Putamen (tissue), 1 donor: ENCODE results near the gene FBXO47.
"Not testable (repeated sequence)": the region's sequence is repeated elsewhere in the genome, so short reads cannot be mapped to it uniquely, and the experiment has no call there.

Experiments
- DNase-seq: peaks from one replicate; pipeline ENCODE4 v3.0.0-alpha.2; 2016; ENCODE audit warnings: low spot score

The FBXO47 gene

GRCh38 chr17:38921756-38922411 is 45.3 kb downstream of the FBXO47 start:
- DNase-seq, result no peak

GRCh38 chr17:38920374-38921291 is 46.6 kb downstream of the FBXO47 start:
- no peak for DNase-seq

DNA sequence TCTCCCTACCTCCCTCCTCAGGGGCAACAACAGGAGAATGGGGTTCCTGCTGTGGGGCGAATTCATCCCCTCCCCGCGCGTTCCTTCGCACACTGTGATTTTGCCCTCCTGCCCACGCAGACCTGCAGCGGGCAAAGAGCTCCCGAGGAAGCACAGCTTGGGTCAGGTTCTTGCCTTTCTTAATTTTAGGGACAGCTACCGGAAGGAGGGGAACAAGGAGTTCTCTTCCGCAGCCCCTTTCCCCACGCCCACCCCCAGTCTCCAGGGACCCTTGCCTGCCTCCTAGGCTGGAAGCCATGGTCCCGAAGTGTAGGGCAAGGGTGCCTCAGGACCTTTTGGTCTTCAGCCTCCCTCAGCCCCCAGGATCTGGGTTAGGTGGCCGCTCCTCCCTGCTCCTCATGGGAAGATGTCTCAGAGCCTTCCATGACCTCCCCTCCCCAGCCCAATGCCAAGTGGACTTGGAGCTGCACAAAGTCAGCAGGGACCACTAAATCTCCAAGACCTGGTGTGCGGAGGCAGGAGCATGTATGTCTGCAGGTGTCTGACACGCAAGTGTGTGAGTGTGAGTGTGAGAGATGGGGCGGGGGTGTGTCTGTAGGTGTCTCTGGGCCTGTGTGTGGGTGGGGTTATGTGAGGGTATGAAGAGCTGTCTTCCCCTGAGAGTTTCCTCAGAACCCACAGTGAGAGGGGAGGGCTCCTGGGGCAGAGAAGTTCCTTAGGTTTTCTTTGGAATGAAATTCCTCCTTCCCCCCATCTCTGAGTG is 47.7 kb downstream of the FBXO47 start:
- DNase-seq, result no peak

GRCh38 chr17:38918916-38919315 is 48.3 kb downstream of the FBXO47 start:
- no peak for DNase-seq

GRCh38 chr17:38918129-38918913 is 48.9 kb downstream of the FBXO47 start:
- DNase-seq, result no peak

- DNase-seq, result no peak
These were observed 49.9 kb downstream of the FBXO47 start for GRCh38 chr17:38917259-38917658.

DNA sequence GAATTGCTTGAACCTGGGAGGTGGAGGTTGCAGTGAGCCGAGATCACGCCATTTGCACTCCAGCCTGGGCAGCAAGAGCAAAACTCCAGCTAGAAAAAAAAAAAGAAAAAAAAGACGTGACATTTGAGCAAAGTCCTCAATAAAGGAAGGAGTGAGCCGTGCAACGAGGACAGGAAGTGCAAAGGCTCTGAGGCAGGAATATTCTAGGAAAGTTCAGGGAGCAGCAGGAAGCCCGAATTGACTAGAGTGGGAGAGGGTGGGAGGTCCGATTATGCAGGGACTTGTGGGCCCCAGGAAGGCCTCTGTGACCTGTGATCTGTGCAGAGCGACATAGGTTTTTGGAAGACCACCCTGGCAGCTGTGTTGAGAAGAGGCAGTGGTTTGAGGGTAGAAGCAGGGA is 50.4 kb downstream of the FBXO47 start:
- DNase-seq, result no peak

DNA sequence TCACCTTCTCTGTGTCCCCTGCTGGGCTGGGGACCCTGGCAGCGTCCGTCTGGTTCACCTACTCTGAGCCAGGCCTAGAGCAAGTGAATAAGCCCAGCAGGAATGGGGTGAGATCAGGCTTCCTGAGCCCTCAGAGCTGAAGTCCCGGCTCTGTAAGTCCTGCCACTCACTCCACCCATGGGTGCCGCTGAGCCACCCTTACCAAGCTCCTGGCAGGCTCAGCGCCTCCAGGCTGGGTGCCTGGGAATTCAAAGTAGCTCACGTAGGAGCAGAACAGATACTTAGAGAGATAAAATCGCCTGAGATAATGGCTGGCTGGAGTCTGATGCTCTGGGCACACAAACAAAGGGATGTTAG is 51.6 kb downstream of the FBXO47 start:
- no peak for DNase-seq

GRCh38 chr17:38914741-38915638 is 52.2 kb downstream of the FBXO47 start:
- no peak for DNase-seq

- DNase-seq, result no peak
These were observed 54.9 kb downstream of the FBXO47 start for GRCh38 chr17:38912221-38912813.

GRCh38 chr17:38911731-38912081 is 55.5 kb downstream of the FBXO47 start:
- not testable (repeated sequence) for DNase-seq

DNA sequence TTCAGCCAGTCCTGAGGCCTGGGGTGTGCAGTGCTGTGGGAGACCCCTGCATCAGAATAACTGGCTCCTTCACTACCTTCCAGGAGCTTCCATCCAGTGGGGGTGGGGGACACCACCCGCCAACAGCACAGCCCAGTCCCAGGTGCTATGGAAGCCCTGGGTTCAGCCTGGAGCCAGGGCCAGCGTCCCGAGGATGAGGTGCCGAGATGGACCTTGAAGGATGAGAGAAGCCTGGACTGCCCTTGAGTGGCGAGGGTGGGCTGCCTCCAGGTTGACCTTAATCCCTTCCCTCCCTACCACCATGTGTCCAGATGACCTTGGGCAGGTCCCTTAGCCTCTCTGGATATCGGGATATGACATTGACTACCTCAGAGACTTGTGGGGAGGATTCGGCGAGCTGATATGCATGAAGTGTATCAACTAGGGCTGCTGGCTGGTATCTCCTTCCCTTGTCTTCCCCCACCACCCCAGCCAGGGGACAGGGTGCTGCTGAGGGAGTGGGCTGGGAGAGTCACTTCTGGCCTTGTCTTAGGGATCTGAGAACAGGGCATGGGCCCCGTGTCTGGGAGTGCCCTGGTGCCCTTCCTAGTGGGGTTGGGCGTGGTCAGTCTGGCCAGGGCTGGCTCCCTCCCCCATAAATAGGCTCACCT is 56.0 kb downstream of the FBXO47 start:
- no peak for DNase-seq

DNA sequence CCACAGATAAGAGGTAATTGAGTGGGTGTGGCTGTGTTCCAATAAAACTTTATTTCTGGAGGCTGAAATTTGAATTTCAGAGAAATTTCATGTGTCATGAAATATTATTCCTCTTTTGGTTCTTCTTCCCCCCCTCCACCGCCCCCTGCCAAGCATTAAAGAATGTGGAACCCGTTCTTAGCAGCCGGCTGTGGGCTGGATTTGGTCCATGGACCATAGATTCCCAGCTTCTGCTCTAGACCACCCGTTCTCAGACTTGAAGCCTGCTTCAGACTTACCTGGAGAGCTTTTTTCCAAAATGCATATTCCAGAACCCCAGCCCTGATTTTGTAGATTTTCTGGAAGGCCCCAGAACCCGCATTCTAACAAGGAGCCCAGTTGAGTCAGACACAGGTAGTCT is 56.9 kb downstream of the FBXO47 start:
- no peak for DNase-seq

- DNase-seq, result no peak
These were observed 58.5 kb downstream of the FBXO47 start for GRCh38 chr17:38908676-38909181.

DNA sequence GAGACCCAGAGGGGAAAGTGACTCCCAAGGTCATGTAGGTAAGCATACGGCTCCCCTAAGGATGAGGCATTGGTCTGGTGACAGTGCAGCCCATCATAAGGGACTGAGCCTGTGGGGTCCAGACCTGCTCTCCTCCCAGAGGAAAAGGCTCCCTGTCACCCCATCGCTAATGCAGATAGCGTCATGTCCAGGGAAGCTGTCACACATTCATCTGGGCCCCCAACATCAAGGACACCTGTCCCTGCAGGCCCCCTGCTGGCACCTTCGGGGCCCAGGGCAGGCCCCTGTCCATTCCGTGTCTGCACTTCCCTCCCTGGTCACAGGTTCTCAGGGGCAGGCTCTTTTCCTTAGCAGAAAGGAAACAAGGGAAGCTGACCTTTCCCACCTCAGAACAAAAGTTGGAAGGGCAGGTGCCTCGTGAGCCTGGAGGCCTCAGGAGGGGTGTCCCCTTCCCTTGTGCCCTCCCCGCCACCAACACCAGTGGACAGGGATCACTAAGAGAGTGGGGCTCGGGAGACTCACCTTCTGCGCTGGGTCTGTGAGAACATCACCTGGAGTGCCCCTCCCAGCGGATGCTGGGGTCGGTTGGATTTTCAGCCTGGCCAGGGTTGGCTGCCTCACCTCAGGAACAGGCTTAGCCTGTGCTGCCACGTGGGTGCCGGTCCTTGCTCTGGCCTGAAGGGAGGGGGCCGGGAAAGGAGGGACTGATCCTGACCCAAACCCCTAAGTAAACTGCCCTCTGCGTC is 59.1 kb downstream of the FBXO47 start:
- no peak for DNase-seq

GRCh38 chr17:38906460-38907228 is 60.6 kb downstream of the FBXO47 start:
- DNase-seq, result no peak

GRCh38 chr17:38905375-38905774 is 61.8 kb downstream of the FBXO47 start:
- no peak for DNase-seq

GRCh38 chr17:38904892-38905291 is 62.3 kb downstream of the FBXO47 start:
- no peak for DNase-seq
